ENCODE measurements around the gene CPPED1. TPM values are rescaled to one million over a fixed set of nuclear protein-coding genes. Genes with fewer than 3 reads are reported as not detected.

Gene CPPED1
- total and polyA plus RNA-seq, 8 donors = 8.0 to 178 (median 13.1) TPM

DNA sequence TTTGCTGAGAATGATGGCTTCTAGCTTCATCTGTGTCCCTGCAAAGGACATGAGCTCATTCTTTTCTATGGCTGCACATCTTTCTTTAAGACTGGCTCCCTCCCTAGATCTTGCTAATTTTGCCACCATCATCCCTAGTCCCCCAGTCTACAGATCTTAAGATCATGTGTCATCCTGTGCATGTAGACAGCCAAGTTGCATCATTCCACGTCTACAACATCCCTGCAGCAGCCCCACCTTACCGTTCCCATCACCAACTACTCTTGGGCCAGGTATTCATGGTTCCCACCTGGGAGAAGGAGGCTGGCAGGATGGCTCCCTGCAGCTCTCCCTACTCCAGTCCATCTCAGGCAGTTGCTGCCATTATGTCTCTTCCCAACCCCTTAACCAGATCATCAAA lies 12.3 kb downstream of the CPPED1 start:
- WGBS, 5 donors = 66 to 95% (median 85%) methylated on average over 2 of the region's 2 CpGs
- no peak overlapping the region for H3K27ac ChIP-seq
- no peaks in the 10 kb centered on the region for H3K27me3 ChIP-seq
- no peak for DNase-seq
- H3K9me3 ChIP-seq = peaks cover 0 to 5% (median 2%) of the 10 kb centered on the region in 4 donors
- TF ChIP-seq POLR2A (IDR thresholded peaks at IDR 0.05) (no peak), CTCF (IDR thresholded peaks at IDR 0.05) (no peak), POLR2AphosphoS5 (IDR thresholded peaks at IDR 0.05) (no peak), EP300 (IDR thresholded peaks at IDR 0.05) (no peak)
- intact Hi-C loops (cut with DNase I; ENCODE audit: low total_unique reads) = no loop called here
- H3K4me1 ChIP-seq = peaks cover 0 to 9% (median 0%) of the 10 kb centered on the region in 4 donors
- H3K36me3 ChIP-seq = peaks cover 0 to 6% (median 0%) of the 10 kb centered on the region in 4 donors
- H3K4me3 ChIP-seq = no peak overlapping the region

- no peak for TF ChIP-seq CTCF (IDR thresholded peaks at IDR 0.05)
- TF ChIP-seq EP300 (IDR thresholded peaks at IDR 0.05) = no peak
- TF ChIP-seq POLR2AphosphoS5 (IDR thresholded peaks at IDR 0.05) = no peak
- TF ChIP-seq POLR2A (IDR thresholded peaks at IDR 0.05) = no peak
- no peak overlapping the region for H3K4me3 ChIP-seq
- H3K9me3 ChIP-seq = peaks cover 0 to 9% (median 5%) of the 10 kb centered on the region in 4 donors
- H3K36me3 ChIP-seq = peaks cover 0 to 6% (median 0%) of the 10 kb centered on the region in 4 donors
- intact Hi-C loops (cut with DNase I; ENCODE audit: low total_unique reads) = no loop called here
- H3K4me1 ChIP-seq = no peaks in the 10 kb centered on the region
- H3K27ac ChIP-seq = no peak overlapping the region
- WGBS, 5 donors = 76 to 94% (median 88%) methylated on average over 7 of the region's 7 CpGs
- no peak for DNase-seq
- H3K27me3 ChIP-seq = no peaks in the 10 kb centered on the region
Measured at GRCh38 chr16:12788758-12789157, 14.9 kb downstream of the CPPED1 start.

DNA sequence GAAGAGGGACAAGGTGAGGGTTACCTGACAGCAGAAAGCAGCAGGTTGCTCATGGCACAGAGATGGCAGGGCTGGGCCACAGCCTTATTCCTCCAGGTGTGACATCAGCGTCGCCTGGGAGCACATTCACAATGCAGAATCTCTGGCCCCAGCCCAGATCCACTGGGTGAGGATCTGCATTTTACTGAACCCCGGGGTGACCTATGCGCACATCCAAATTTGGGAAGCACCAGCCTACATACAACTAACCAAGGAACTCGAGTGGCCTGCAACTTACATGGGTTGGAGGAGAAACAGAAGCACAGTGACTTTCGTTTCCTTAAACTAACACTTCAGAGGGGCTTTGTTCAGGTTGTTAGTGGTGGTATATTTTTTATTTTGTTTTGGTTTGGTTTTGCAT lies 17.6 kb downstream of the CPPED1 start:
- H3K4me1 ChIP-seq = no peaks in the 10 kb centered on the region
- intact Hi-C loops (cut with DNase I; ENCODE audit: low total_unique reads) = no loop called here
- no peak overlapping the region for H3K27ac ChIP-seq
- peaks cover 0 to 9% (median 7%) of the 10 kb centered on the region in 4 donors for H3K9me3 ChIP-seq
- no peak for DNase-seq
- 83 to 95% (median 94%) methylated on average over 6 of the region's 6 CpGs for WGBS, 5 donors
- no peak overlapping the region for H3K4me3 ChIP-seq
- no peaks in the 10 kb centered on the region for H3K27me3 ChIP-seq
- no peak for TF ChIP-seq POLR2A (IDR thresholded peaks at IDR 0.05)
- no peak for TF ChIP-seq POLR2AphosphoS5 (IDR thresholded peaks at IDR 0.05)
- TF ChIP-seq CTCF (IDR thresholded peaks at IDR 0.05) = no peak
- TF ChIP-seq EP300 (IDR thresholded peaks at IDR 0.05) = no peak
- H3K36me3 ChIP-seq = peaks cover 0 to 8% (median 1%) of the 10 kb centered on the region in 4 donors

DNA sequence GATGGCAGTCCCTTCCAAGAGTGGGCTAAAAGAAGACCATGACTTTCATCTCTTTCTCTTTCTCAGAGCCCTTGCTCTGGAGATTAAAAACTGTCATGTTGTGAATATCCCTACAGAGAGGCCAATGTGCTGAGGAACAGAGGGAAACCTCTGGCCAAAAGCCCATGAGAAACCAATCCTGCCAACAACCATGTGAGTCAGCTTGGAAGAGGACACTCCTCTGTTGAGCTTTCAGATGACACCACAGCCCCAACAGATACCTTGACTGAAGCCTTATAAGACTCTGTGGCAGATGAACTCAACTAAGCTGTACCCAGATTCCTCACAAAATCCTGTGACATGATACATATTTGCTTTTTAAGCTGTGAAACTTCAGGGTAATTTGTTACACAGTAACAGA lies 19.6 kb downstream of the CPPED1 start:
- intact Hi-C loops (cut with DNase I; ENCODE audit: low total_unique reads) = no loop called here
- H3K36me3 ChIP-seq = peaks cover 16 to 28% (median 21%) of the 10 kb centered on the region in 4 donors
- H3K4me3 ChIP-seq = no peak overlapping the region
- H3K4me1 ChIP-seq = no peaks in the 10 kb centered on the region
- H3K9me3 ChIP-seq = peaks cover 0 to 9% (median 7%) of the 10 kb centered on the region in 4 donors
- H3K27ac ChIP-seq = no peak overlapping the region
- no peak for DNase-seq
- no peaks in the 10 kb centered on the region for H3K27me3 ChIP-seq
- no peak for TF ChIP-seq POLR2A (IDR thresholded peaks at IDR 0.05)
- TF ChIP-seq CTCF (IDR thresholded peaks at IDR 0.05) = no peak
- no peak for TF ChIP-seq EP300 (IDR thresholded peaks at IDR 0.05)
- TF ChIP-seq POLR2AphosphoS5 (IDR thresholded peaks at IDR 0.05) = no peak

All from stomach (tissue), 9 donors.